Panc1 (cell line): ENCODE measurements around the gene ARHGAP4.

Source experiments
- POLR2AphosphoS5 ChIP-seq: IDR thresholded peaks from 2 replicates; pipeline ENCODE4 v1.6.1; 2012; ENCODE audit warnings: mild to moderate bottlenecking, low read depth, low read length, moderate library complexity
- TCF7L2 ChIP-seq: IDR thresholded peaks from 2 replicates; pipeline ENCODE4 v1.6.1; 2011; ENCODE audit warnings: mild to moderate bottlenecking, low read depth, low read length, inconsistent platforms
- TF ChIP-seq, protein P1 (sequence below): fragments of 450-650 bp; IDR thresholded peaks from 2 replicates; pipeline ENCODE4 v1.5.1; 2017; ENCODE audit warnings: mild to moderate bottlenecking
- TF ChIP-seq, protein P2 (sequence below), 2 experiments: IDR thresholded peaks; 2 replicates each; pipeline ENCODE4 v1.6.1; 2011 to 2012; ENCODE audit warnings: low read depth in 2 of 2, control low read depth in 1 of 2, low read length in 1 of 2, mild to moderate bottlenecking in 1 of 2, moderate library complexity in 1 of 2; ENCODE audit not compliant: insufficient read depth in 1 of 2

DNA sequence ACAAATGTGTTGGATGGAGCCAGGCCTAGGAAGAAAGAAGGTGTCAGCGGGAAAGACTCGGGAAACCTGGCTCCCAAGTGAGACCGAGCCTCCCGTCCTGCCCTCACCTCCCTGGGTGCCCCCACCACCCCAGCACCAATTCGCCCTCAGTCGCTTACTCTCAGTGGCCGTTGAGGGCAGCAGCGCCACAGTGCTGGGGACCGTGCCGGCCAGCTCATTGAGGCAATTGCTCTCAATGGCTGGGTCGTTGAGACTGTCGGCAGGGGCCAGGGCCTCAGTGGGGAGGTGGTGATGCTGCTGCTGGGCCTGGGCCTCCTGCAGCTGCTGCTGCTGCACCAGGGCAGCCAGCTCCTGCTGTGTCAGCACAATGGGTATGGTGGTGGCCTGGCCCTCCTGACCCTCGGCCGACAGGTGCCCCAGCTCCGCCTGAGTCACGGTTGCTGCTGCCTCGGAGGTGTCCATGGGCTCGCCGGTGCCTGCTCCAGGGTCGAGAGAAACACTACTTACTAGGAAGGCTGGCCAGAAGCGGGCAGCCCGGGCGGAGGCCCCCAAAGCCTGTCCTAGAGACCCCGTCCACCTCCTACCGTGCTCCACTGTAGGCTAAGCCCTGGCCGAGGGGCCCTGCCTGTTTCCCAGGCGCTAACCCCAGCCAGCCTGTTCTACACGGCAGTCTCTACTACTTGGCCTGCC is 25.8 kb upstream of the ARHGAP4 start:
- TF ChIP-seq, protein P1, sequence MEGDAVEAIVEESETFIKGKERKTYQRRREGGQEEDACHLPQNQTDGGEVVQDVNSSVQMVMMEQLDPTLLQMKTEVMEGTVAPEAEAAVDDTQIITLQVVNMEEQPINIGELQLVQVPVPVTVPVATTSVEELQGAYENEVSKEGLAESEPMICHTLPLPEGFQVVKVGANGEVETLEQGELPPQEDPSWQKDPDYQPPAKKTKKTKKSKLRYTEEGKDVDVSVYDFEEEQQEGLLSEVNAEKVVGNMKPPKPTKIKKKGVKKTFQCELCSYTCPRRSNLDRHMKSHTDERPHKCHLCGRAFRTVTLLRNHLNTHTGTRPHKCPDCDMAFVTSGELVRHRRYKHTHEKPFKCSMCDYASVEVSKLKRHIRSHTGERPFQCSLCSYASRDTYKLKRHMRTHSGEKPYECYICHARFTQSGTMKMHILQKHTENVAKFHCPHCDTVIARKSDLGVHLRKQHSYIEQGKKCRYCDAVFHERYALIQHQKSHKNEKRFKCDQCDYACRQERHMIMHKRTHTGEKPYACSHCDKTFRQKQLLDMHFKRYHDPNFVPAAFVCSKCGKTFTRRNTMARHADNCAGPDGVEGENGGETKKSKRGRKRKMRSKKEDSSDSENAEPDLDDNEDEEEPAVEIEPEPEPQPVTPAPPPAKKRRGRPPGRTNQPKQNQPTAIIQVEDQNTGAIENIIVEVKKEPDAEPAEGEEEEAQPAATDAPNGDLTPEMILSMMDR: no peak
- TF ChIP-seq, protein P2, sequence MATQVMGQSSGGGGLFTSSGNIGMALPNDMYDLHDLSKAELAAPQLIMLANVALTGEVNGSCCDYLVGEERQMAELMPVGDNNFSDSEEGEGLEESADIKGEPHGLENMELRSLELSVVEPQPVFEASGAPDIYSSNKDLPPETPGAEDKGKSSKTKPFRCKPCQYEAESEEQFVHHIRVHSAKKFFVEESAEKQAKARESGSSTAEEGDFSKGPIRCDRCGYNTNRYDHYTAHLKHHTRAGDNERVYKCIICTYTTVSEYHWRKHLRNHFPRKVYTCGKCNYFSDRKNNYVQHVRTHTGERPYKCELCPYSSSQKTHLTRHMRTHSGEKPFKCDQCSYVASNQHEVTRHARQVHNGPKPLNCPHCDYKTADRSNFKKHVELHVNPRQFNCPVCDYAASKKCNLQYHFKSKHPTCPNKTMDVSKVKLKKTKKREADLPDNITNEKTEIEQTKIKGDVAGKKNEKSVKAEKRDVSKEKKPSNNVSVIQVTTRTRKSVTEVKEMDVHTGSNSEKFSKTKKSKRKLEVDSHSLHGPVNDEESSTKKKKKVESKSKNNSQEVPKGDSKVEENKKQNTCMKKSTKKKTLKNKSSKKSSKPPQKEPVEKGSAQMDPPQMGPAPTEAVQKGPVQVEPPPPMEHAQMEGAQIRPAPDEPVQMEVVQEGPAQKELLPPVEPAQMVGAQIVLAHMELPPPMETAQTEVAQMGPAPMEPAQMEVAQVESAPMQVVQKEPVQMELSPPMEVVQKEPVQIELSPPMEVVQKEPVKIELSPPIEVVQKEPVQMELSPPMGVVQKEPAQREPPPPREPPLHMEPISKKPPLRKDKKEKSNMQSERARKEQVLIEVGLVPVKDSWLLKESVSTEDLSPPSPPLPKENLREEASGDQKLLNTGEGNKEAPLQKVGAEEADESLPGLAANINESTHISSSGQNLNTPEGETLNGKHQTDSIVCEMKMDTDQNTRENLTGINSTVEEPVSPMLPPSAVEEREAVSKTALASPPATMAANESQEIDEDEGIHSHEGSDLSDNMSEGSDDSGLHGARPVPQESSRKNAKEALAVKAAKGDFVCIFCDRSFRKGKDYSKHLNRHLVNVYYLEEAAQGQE (IDR thresholded peaks at IDR 0.05; ENCODE audit: insufficient read depth in 1 of 2, low read depth in 2 of 2, low read length in 1 of 2): no peak
- TF ChIP-seq TCF7L2: no peak
- TF ChIP-seq POLR2AphosphoS5: no peak
